AG08396 (cell line): ENCODE measurements around the gene DNAH17.

Experiments
- DNase-seq: peaks from one replicate; pipeline ENCODE4 v3.0.0; 2012; ENCODE audit warnings: low spot score, mixed read lengths

The DNAH17 gene

GRCh38 chr17:78411241-78411857, 165.8 kb downstream of the DNAH17 start:
- DNase-seq = no peak

DNA sequence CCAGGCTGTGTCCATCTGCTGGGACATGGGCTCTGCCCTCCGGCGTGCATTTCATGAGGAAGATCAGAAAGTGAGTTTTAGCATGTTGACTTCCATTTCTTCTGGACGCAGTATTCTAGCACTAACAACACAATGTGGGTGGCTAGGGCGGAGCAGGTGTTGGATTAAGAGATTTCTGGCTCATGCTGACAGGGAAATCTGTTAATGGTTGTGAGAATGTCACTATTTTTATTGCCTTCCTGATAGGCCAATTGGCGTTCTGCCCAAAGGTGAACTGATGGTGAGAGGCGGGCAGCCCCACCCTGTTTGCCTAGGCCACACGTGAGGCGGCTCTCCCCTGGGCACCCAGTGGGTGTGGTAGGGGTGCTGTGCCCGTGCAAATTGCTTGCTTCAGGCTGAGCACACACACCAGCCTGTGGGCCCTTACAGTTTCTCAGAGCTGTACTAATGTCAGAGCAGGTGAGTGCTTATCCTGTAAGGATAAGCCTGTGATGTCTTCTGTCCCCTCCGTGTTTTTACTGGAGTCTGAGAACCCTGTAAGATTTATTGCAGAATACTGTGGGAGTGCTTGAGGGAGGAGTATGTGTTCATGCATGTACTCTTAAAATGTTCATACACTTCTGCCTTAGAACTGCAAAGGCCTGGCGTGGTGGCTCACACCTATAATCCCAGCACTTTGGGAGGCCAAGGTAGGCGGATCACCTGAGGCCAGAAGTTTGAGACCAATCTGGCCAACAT, 167.8 kb downstream of the DNAH17 start:
- no peak for DNase-seq

DNA sequence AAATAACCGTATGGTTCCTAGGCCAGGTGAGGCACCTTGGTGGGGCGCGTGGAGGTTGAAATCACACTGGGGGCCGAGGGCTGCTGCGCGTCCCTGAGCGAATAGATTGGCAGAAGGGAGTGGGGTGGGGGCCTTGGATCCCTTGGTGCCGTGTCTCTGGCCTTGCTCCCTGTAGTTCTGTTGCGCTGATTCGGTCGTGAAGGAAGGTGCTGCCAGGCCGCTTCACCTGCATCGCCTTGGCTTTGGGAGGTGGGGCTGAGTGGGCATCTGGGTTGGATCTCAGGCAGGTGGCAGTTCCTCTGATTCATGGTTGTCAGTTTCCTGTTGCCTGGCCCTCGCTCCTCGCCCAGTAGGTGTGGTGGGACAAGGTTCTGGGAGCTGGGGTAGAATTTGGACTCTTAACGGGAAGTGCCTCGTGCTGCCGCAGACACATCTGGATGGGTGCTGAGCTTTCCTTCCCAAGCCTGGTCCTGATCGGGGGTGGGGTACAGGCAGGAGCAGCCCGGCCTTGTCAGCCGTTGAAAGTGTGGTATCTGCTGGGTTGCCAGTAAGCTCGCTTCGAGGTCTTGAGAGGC, 168.6 kb downstream of the DNAH17 start:
- DNase-seq = no peak

GRCh38 chr17:78407387-78408000, 169.7 kb downstream of the DNAH17 start:
- DNase-seq = no peak

- DNase-seq = no peak
Observed at GRCh38 chr17:78406920-78407319, 170.3 kb downstream of the DNAH17 start.

DNA sequence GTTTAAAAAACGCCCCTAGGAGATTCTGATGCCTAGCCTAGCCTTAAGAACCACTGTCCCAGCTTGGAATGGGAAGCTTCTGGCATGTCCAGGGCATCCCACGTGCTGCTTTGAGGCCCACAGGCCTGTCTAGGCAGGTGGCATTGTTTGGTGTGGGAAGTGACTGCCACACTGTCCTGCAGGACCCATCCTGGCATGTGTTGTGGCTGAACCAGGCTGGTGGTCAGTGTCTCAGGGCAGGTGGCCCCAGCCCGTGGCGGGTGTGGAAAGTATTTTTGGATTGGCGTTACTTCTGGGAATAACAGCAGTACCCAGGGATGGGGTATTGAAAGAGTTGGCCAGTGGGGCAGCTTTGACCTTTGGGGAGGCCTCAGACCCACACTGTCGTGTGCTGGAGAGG, 170.8 kb downstream of the DNAH17 start:
- DNase-seq = no peak

DNA sequence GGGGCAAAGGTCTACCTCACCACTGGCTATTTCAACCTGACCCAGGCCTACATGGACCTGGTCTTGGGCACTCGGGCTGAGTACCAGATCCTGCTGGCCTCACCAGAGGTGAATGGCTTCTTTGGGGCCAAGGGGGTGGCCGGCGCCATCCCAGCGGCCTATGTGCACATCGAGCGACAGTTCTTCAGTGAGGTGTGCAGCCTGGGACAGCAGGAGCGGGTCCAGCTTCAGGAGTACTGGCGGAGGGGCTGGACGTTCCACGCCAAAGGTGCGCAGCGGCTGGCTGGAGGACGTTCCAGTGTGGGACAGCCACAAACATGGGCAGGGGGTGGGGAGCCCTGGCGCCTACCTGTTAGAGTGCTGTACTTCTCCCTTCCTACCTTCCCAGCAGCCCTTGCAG, 173.4 kb downstream of the DNAH17 start:
- DNase-seq = no peak

- DNase-seq = no peak
Observed at GRCh38 chr17:78401891-78402290, 175.3 kb downstream of the DNAH17 start.

GRCh38 chr17:78401246-78401645, 175.9 kb downstream of the DNAH17 start:
- DNase-seq = peak; percentile 54

- no peak for DNase-seq
Observed at GRCh38 chr17:78400581-78401240, 176.5 kb downstream of the DNAH17 start.

DNA sequence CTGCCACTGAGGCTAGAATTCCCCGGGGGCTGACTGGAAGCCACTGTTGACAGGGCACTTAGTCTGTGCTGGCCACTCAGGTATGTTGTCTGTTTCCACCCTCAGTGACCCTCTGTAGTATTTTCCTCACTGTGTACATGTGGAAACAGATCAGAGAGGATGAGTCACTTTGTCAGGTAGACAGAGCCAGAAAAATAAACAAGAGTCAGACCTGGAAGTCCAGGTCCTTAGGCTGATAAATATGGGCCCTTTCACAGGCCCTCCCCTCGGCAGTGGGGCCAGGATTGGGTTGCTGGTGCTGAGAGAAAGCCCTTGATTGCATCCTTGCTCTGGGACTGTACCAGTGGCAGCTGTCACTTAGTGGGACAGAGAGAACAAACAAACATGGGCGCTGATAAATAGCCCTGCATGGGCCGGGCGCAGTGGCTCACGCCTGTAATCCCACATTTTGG, 177.5 kb downstream of the DNAH17 start:
- DNase-seq = no peak

GRCh38 chr17:78399028-78399692, 178.0 kb downstream of the DNAH17 start:
- no peak for DNase-seq

DNA sequence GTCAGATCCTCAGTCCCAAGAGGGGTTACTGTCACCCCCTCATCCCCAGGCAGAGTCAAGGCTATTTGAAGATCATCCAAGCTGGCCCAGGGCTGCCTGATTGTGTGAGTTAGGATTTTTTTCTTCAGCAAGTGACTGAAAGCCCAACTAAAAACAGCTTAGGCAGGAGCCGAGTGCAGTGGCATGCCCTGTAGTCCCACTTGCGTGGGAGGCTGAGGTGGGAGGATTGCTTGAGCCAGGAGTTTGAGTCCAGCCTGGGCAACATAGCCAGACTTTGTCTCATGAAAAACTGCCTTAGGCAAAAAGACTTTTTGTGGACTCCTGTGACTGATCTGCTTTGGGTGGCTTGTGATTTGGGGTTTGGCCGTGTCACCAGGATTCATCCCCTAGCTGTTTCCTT, 178.8 kb downstream of the DNAH17 start:
- no peak for DNase-seq

- DNase-seq = peak; percentile 62
Observed at GRCh38 chr17:78397681-78398101, 179.5 kb downstream of the DNAH17 start.

- DNase-seq = no peak
Observed at GRCh38 chr17:78396441-78397337, 180.5 kb downstream of the DNAH17 start.

- DNase-seq = no peak
Observed at GRCh38 chr17:78395155-78395554, 182.0 kb downstream of the DNAH17 start.

DNA sequence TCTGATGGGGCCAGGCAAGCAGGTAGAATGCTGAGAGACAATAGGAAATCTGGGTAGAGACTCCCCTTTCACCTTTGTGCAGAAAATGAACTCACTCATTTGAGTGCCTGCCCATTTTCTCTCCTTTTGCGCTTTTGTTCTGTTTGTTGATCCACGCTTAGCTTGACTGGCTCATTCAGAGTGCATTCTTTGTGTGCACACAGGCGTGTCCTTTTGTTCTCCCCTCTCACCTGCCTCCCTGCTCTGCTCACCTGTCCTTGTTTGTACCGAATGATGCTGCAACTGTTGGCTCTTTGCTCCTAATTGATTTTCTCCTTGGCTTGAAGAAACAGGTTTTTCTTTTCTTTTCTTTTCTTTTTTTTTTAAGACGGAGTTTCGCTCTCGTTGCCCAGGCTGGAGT, 183.0 kb downstream of the DNAH17 start:
- DNase-seq = no peak

- no peak for DNase-seq
Observed at GRCh38 chr17:78393575-78393974, 183.6 kb downstream of the DNAH17 start.

DNA sequence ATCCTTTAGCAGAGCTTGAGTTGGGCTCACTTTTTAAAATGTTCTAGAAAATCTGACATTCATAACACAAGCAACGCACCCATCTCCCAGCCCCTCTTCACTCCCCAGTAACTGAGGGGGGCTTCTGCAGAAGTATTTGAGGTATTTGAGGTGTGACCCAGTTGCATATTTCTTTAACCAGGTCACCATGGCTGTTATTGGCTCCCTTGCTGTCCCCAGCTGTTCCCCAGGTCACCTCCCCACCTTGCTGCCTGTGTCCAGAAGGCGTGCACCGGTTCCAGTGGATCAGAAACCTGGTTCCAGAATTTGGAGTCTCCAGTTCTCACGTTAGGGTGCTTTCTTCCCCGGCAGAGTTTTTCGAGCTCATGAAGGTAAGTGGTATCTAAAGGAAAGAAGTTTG, 184.9 kb downstream of the DNAH17 start:
- DNase-seq = no peak

GRCh38 chr17:78391843-78392242, 185.4 kb downstream of the DNAH17 start:
- DNase-seq = no peak

GRCh38 chr17:78391051-78391431, 186.2 kb downstream of the DNAH17 start:
- DNase-seq = no peak
